Stomach (tissue), 9 donors: Measurements from ENCODE around the gene MRGPRX1. TPM values are rescaled to one million over a fixed set of nuclear protein-coding genes. Genes with fewer than 3 reads are reported as not detected.
"Not testable (repeated sequence)": the region's sequence is repeated elsewhere in the genome, so short reads cannot be mapped to it uniquely, and the experiment has no call there.

Experiments used
- DNase-seq, 2 donors: peaks; one replicate each; pipeline versions ENCODE4 v3.0.0 to v3.0.0-alpha.2; 2013 to 2019
- H3K27ac ChIP-seq, 5 donors: fragments of 200-600 bp in 4 of 5; sonication (generic) in 4 of 5; one replicate each; pipeline ENCODE4 v1.5.1; 2013 to 2019; ENCODE audit warnings: mild to moderate bottlenecking in 1 of 5, moderate library complexity in 1 of 5
- H3K27me3 ChIP-seq, 3 donors: fragments of 200-600 bp; sonication (generic); one replicate each; pipeline ENCODE4 v1.5.1; 2017 to 2019; ENCODE audit warnings: mixed run types in 1 of 3
- H3K36me3 ChIP-seq, 4 donors: fragments of 200-600 bp; sonication (generic); 1 replicate in 3 of 4; 2 replicates in 1 of 4; pipeline ENCODE4 v1.5.1; 2016 to 2019
- H3K4me1 ChIP-seq, 4 donors: fragments of 200-600 bp; sonication (generic); one replicate each; pipeline ENCODE4 v1.5.1; 2016 to 2019
- H3K4me3 ChIP-seq, 4 donors: fragments of 200-600 bp; sonication (generic) in 3 of 4; one replicate each; pipeline ENCODE4 v1.5.1; 2016 to 2019; ENCODE audit warnings: mild to moderate bottlenecking in 1 of 4
- H3K9me3 ChIP-seq, 4 donors: fragments of 200-600 bp; sonication (generic); one replicate each; pipeline ENCODE4 v1.5.1; 2016 to 2019
- EP300 ChIP-seq: sonication (generic); formaldehyde crosslinking; IDR thresholded peaks from one replicate; pipeline ENCODE4 v1.6.1; 2017; ENCODE audit warnings: antibody characterized with exemption
- POLR2A ChIP-seq, 4 donors: fragments of 450-650 bp; IDR thresholded peaks; one replicate each; pipeline ENCODE4 v1.6.1; 2016; ENCODE audit warnings: antibody characterized with exemption in 4 of 4, control low read depth in 2 of 4, mild to moderate bottlenecking in 1 of 4, moderate library complexity in 1 of 4
- POLR2AphosphoS5 ChIP-seq, 3 donors: sonication (generic); formaldehyde crosslinking; IDR thresholded peaks; one replicate each; pipeline ENCODE4 v1.6.1; 2016; ENCODE audit warnings: antibody characterized with exemption in 3 of 3
- WGBS, 5 donors: extraction: QIAGEN DNeasy Blood & Tissue Kit in 3 of 5; methylation state at CpG; one replicate each; pipeline versions ENCODE4 v1.1.5 to v1.1.7; 2013 to 2018; 5-methylcytosine and 5-hydroxymethylcytosine counted together
- intact Hi-C: fragments of 100-400 bp; cut with DNase I; formaldehyde crosslinking; loops from one replicate; pipeline ENCODE4 v1.15.1; 2023; ENCODE audit warnings: low total_unique reads
- polyA plus RNA-seq, 3 donors: library from polyadenylated mRNA; stranded (reverse); fragments of 200-250 nt; gene quantifications; one replicate each; pipeline ENCODE4 v1.2.3, GENCODE V29; 2013
- total RNA-seq, 5 donors: library from RNA; depleted of rRNA; stranded (reverse); fragments of >200 nt; gene quantifications; one replicate each; pipeline versions ENCODE4 v1.1.0 to v1.2.3, GENCODE V29; 2014 to 2016
- TF ChIP-seq, protein P1 (sequence below), 7 experiments: fragments of 450-650 bp in 4 of 7; fragments of 200-600 bp in 3 of 7; sonication (generic) in 3 of 7; IDR thresholded peaks; one replicate each; pipeline ENCODE4 v1.5.1; 2016 to 2019; ENCODE audit warnings: antibody characterized with exemption in 7 of 7, control low read depth in 2 of 7, mild to moderate bottlenecking in 1 of 7
- donor health status: healthy with polysubstance abuse.
- donor health status: Bipolar disorder and iron deficiency.
- donor health status: healthy.

MRGPRX1 gene
- total and polyA plus RNA-seq, 8 donors = not detected

DNA sequence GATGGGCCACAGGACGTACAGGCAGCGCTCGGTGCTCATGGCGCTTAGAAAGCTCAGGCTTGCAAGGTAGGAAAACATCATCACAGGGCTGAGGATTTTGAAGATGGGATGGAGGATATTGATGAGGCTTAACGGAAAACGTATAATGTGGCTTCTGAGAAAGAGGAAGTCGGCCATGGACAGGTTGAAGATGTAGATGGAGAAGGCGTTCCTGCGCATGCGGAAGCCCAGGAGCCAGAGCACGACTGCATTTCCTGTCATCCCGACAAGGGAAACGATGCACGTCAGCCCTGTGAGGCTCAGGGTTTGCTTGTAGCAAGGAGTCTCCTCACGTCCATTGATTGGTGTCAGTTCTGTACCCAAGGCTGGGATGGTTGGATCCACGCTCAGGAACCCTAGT is 17.4 kb upstream of the MRGPRX1 start:
- intact Hi-C loops = no loop called here
- TF ChIP-seq, protein P1, sequence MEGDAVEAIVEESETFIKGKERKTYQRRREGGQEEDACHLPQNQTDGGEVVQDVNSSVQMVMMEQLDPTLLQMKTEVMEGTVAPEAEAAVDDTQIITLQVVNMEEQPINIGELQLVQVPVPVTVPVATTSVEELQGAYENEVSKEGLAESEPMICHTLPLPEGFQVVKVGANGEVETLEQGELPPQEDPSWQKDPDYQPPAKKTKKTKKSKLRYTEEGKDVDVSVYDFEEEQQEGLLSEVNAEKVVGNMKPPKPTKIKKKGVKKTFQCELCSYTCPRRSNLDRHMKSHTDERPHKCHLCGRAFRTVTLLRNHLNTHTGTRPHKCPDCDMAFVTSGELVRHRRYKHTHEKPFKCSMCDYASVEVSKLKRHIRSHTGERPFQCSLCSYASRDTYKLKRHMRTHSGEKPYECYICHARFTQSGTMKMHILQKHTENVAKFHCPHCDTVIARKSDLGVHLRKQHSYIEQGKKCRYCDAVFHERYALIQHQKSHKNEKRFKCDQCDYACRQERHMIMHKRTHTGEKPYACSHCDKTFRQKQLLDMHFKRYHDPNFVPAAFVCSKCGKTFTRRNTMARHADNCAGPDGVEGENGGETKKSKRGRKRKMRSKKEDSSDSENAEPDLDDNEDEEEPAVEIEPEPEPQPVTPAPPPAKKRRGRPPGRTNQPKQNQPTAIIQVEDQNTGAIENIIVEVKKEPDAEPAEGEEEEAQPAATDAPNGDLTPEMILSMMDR (IDR thresholded peaks at IDR 0.05) = no peak
- TF ChIP-seq EP300 (no peak), POLR2A (IDR thresholded peaks at IDR 0.05) (no peak), POLR2AphosphoS5 (IDR thresholded peaks at IDR 0.05) (no peak)
- DNase-seq = no peak
- WGBS, 5 donors = 90 to 93% (median 93%) methylated on average over 16 of the region's 16 CpGs
- no peaks in the 10 kb centered on the region for H3K4me1 ChIP-seq
- no peaks in the 10 kb centered on the region for H3K27me3 ChIP-seq
- no peak overlapping the region for H3K27ac ChIP-seq
- H3K4me3 ChIP-seq = no peak overlapping the region
- H3K9me3 ChIP-seq = no peaks in the 10 kb centered on the region
- H3K36me3 ChIP-seq = no peaks in the 10 kb centered on the region

DNA sequence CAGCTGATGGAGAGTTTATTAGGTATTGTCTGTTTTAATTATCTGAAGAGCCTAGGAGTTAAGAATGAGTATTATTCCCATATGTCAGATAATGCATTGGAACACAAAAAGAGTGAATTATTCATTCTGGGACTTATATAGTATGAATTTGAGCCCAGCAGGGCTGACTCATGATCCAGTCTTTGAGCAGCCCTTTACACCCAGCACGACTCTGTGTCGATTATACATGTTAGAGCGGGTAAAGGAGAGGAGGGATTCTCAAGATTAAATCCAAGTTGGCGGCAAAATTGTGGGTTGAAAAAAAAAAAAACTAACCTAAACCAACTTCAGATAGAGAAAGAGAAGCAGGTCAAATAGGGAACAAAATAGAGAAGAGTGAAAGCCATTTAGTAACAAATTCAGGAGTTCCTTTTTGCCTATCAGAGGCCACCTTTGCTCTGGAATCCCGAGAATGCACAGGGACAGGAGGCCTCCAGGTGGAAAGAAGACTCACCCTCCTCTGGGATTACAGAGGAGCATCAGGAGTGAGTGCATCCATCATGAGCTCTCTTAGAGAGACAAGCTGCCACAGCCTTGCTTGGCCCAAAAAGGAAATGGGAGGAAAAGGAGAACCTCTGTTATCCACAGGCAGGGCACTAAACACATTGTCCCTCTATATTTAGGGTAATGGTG is 3.1 kb downstream of the MRGPRX1 start:
- no peaks in the 10 kb centered on the region for H3K36me3 ChIP-seq
- H3K9me3 ChIP-seq = no peaks in the 10 kb centered on the region
- no peak overlapping the region for H3K4me3 ChIP-seq
- peaks cover 0 to 11% (median 0%) of the 10 kb centered on the region in 3 donors for H3K27me3 ChIP-seq
- intact Hi-C loops = no loop called here
- WGBS, 5 donors = 69 to 70% (median 70%) methylated on average over 5 of the region's 5 CpGs
- H3K27ac ChIP-seq = no peak overlapping the region
- no peak for TF ChIP-seq POLR2AphosphoS5 (IDR thresholded peaks at IDR 0.05)
- TF ChIP-seq, protein P1 (IDR thresholded peaks at IDR 0.05) = no peak
- TF ChIP-seq POLR2A (IDR thresholded peaks at IDR 0.05) = no peak
- TF ChIP-seq EP300 = no peak
- DNase-seq = no peak
- no peaks in the 10 kb centered on the region for H3K4me1 ChIP-seq

DNA sequence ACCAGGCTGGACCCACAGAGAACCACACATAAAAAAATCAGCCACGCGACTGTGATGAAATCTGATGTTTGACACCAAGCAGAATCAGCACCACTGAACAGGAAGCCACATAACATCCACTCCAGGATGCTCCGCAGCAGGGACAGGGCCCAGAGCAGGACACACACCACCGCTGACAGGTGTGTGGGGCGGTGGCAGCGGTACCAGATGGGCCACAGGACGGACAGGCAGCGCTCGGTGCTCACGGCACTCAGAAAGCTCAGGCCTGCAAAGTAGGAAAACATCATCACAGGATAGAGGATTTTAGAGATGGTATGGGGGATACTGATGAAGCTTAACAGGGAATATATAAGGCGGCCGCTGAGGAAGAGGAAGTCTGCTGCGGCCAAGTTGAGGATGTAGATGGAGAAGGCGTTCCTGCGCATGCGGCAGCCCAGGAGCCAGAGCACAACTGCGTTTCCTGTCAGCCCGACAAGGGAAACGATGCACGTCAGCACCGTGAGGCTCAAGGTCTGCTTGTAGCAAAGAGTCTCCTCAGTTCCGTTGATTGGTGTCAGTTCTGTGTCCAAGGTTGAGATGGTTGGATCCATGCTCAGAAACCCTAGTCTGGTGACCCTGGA is 4.9 kb downstream of the MRGPRX1 start:
- no peaks in the 10 kb centered on the region for H3K4me1 ChIP-seq

DNA sequence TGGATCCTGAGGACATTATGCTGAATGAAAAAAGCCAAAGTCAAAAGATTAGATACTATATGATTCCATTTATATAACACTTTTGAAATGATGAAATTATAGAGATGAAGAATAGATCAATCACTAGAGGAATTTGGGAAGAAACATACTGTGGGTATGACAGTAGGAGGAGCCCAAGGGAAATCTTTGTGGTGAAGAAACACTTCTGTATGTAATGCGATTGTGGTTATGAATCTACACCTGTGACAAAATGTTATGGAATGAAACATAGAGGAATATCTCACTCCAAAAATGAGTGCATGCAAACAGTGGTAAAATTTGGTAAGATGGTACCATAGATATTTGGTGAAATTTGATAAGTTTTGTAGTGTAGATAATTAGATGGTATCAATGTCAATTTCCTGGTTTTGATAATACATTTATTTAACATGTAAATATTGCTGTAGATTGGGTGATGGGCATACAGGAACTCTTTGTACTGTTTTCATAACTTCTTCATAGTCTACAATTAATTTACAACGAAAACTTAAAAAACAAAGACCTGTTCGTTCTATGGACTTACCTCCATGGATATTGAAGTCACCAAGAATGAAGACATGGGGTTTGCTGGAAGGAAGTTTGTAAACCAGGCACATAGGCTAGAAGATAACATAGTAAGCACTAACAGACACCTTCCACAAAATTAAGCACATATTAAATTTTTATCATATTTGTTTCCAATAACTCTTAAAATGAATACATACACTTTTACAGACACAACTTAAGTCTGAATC is 11.5 kb downstream of the MRGPRX1 start:
- WGBS, 5 donors = 73 to 86% (median 80%) methylated on average over 3 of the region's 3 CpGs
- Histone ChIP-seq H3K27me3 (no peaks in the 10 kb centered on the region), H3K36me3 (no peaks in the 10 kb centered on the region), H3K4me1 (no peaks in the 10 kb centered on the region), H3K4me3 (no peak overlapping the region), H3K9me3 (no peaks in the 10 kb centered on the region), H3K27ac (no peak overlapping the region)
- TF ChIP-seq POLR2A (IDR thresholded peaks at IDR 0.05) = no peak
- no peak for TF ChIP-seq POLR2AphosphoS5 (IDR thresholded peaks at IDR 0.05)
- TF ChIP-seq, protein P1 (IDR thresholded peaks at IDR 0.05) = no peak
- TF ChIP-seq EP300 = no peak
- intact Hi-C loops = no loop called here
- no peak for DNase-seq

More for the DNA sequence above, 4.9 kb downstream of the MRGPRX1 start:
- peaks cover 0 to 11% (median 0%) of the 10 kb centered on the region in 3 donors for H3K27me3 ChIP-seq
- peak in 1 of 2 donors; percentile 32 for DNase-seq
- H3K27ac ChIP-seq = no peak overlapping the region
- TF ChIP-seq, protein P1 (IDR thresholded peaks at IDR 0.05) = no peak
- no peak for TF ChIP-seq POLR2A (IDR thresholded peaks at IDR 0.05)
- TF ChIP-seq EP300 = no peak
- no peaks in the 10 kb centered on the region for H3K36me3 ChIP-seq
- 83 to 89% (median 86%) methylated on average over 22 of the region's 22 CpGs for WGBS, 5 donors
- no peak overlapping the region for H3K4me3 ChIP-seq
- intact Hi-C loops = no loop called here
- no peaks in the 10 kb centered on the region for H3K9me3 ChIP-seq

DNA sequence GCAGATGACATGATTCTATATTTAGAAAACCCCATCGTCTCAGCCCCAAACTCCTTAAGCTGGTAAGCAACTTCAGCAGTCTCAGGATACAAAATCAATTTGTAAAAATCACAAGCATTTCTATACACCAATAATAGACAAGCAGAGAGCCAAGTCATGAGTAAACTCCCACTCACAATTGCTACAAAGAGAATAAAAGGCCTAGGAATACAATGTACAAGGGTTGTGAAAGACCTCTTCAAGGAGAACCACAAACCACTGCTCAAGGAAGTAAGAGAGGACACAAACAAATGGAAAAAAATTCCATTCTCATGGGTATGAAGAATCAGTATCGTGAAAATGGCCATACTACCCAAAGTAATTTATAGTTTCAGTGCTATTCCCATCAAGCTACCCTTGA is 13.8 kb downstream of the MRGPRX1 start:
- H3K4me3 ChIP-seq, H3K9me3 ChIP-seq, H3K27me3 ChIP-seq, intact Hi-C loops, H3K27ac ChIP-seq, H3K4me1 ChIP-seq, H3K36me3 ChIP-seq, DNase-seq: not testable (repeated sequence)
- 65 to 77% (median 74%) methylated on average over 2 of the region's 2 CpGs for WGBS, 5 donors
